NCI-H2196 (cell line): ENCODE data around the gene TRANK1.
"Not testable (repeated sequence)": the region's sequence is repeated elsewhere in the genome, so short reads cannot be mapped to it uniquely, and the experiment has no call there.

Source experiments
- DNase-seq: peaks from one replicate; lab custom pipeline; 2025; ENCODE audit not compliant: unreplicated experiment; lab: John Stamatoyannopoulos, UW

TRANK1 gene

GRCh38 chr3:36920884-36921567, 23.8 kb downstream of the TRANK1 start:
- DNase-seq = no peak

- DNase-seq = no peak
Measured at GRCh38 chr3:36919439-36920160, 25.3 kb downstream of the TRANK1 start.

DNA sequence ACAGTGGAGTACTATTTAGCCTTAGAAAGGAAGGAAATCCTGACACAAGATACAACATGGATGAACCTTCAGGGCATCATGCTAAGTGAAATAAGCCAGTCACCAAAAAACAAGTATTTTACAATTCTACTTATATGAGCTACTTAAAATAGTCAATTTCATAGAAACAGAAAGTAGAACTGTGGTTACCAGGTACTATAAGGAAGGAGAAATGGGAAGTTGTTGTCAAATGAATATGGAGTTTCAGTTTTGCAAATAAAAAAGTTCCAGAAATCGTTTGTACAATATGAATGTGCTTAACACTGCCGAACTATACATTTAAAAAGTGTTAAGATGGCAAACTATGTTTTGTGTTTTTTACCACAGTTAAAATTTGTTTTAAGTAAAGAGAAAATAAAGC, 26.8 kb downstream of the TRANK1 start:
- no peak for DNase-seq

GRCh38 chr3:36911990-36912804, 32.7 kb downstream of the TRANK1 start:
- peak; percentile 27 for DNase-seq

DNA sequence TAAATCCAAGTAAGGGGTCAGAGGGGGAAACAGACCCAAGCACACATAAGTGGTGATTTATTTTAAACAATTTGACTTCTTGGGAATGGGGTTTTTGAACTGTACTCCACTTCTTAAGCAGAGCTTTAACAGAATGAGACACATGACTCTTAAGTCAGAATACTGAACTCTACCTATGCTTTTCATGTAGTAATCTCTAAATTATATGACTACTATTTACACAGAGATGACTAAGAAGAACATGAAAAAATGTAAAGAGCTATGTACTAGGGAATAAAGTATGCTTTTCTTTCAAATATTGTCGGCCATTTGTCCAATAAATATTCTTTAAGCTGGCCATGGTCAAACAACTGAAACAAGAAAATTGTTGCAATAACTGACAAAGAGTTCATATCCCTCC, 35.2 kb downstream of the TRANK1 start:
- no peak for DNase-seq

DNA sequence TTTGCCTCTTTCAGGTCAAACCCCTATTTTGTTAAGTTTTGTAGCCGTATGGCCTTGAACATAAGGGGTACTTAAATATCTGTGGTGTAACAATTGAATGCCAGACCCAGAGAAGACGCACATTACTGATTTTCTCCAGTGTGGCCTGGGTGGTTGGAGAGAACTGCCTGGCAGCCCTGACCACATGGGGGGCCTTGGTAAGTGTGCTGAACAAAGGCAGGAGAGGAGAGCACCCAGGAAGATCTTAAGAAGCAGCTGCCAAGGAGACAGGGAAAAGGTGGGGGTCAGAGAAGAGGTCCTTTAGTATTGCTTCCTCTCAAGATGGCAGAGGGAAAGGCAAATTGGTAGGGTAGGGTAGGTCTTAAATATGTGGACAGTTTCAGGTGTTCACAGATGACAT, 35.7 kb downstream of the TRANK1 start:
- no peak for DNase-seq

DNA sequence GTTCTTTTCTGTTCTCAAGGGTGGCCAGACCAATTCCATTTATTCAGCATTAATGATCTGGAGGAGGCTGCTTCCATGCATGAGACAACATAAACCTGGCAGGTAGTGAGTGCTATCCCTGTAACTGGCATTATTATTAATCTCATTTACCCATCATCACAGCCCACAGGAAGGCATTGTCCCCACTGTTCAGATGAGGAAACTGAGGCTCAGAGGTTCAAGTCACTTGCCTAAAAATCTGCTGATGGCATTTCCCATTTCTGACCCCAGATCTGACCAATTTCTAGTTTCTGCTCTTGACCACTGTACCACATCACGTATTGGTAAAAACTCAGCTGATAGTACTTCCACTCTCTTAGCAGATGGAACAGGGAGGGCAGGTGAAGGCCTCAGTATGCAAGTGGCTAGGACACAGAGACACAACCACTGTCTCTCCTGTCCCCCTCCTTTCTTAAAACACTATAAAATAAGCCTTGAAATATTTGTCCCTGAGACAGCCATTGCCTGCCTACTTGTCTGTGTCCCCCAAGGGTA, 36.1 kb downstream of the TRANK1 start:
- no peak for DNase-seq

- DNase-seq = peak; percentile 33
Measured at GRCh38 chr3:36907911-36908646, 36.8 kb downstream of the TRANK1 start.

DNA sequence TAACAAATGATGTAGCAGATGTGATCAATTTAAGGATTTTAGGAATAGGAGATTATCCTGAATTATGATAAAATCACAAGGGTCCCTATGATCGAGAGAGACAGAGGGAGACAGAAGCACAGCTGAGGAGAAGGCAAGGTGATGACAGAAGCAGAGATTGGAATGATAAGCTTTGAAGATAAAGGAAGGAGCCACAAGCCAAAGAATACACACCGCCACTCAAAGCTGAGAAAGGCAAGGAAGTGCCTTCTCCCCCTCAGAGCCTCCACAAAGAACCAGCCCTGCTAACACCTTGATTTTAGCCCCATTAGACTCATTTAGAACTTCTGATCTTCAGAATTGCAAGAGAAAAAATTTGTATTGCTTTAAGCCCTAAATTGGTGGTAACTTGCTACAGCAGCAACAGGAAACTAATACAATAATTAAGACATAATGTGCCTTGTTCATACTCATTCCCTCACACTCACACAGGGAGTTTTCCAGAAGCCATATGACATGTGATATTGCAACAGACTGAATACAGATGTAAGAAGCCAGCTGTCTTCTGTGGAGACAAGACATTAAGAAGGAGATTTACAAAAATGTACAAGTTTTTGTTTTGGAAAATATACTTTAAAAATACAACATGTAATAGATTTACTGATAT, 38.2 kb downstream of the TRANK1 start:
- DNase-seq = no peak

GRCh38 chr3:36905545-36905944, 39.3 kb downstream of the TRANK1 start:
- no peak for DNase-seq

GRCh38 chr3:36904641-36905040, 40.2 kb downstream of the TRANK1 start:
- DNase-seq = peak; percentile 12

DNA sequence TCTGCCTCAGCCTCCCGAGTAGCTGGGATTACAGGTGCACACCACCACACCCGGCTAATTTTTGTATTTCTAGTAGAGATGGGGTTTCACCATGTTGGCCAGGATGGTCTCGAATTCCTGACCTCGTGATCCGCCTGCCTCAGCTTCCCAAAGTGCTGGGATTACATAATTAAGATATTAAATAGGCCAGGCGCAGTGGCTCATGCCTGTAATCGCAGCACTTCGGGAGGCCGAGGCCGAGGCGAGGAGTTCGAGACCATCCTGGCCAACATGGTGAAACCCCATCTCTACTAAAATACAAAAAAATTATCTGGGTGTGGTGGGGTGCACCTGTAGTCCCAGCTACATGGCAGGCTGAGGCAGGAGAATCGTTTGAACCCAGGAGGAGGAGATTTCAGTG, 40.8 kb downstream of the TRANK1 start:
- DNase-seq = not testable (repeated sequence)

DNA sequence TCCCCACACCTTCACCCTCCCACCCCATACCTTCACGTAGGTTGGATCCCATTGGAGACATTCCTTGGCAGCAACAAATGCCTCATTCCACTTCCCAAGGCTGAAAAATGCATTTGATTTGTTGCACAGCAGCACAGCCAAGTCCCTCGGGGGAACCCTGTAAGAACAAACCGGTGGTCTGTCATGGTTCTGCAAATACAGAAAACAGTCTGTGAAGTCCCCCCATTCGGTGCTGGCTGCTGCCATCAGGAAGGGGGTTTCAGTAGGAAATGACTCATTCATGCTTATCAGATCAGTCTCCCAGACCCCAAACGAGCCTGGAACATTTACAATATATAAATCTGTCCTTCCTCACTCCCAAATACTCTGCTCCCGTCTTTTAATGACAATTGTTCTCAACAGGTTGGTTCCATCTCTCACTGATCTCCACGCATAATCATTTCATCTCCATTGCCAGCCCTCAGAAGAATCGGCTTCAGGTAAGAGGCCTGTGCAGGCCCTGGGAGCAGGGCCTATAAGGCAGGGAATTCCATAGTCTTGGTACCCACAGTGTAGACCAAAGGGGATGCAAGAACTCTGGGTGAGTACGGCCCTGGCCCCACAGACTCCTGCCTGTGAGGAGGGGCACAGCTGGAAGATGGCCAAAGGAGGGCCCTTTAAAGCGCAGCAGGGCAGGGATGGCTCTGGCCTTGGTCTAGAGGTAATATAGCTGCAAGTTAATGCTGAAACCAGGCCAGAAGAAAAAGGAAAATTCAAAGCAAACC, 41.6 kb downstream of the TRANK1 start:
- DNase-seq = no peak

- no peak for DNase-seq
Measured at GRCh38 chr3:36901588-36901987, 43.3 kb downstream of the TRANK1 start.

DNA sequence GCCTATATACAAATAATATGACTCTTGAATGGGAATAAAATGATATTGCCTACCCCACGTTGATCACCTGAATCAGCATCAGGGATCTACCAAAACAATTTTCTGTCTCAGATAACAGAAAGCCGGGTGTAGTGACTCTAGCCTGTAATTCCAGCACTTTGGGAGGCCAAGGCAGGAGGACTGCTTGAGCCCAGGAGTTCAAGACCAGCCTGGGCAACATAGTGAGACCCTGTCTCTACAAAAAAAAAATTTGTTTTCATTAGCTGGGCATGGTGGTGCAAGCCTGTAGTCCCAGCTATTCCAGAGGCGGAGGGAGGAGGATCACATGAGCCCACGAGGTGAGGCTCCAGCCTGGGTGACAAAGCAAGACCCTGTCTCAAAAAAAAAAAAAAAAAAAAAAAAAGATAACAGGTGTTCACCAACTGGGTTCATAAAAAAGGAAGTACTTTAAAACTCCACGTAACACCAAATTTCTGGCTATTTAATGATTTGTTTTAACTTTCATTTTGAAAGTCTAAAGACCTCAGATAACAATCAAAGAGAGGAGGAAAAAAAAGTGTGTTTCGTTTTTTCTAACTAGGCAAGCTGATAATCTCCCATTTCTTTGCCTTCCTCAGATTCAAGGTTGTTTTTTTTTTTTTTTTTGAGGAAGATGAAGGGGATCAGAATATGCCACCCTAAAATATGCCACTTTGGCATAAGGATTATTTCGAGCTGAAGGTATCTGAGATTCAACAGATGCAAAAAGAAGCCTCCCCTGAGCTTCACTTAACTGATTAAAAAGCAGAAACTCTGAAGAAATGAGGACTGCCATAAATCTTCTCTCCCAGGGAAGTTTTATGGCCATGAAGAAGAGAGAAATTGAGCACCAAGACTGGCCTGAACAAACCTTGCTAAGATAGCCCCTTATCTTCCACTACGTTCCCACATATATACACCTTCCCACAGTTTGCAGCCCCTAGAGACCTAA, 44.1 kb downstream of the TRANK1 start:
- DNase-seq = no peak

DNA sequence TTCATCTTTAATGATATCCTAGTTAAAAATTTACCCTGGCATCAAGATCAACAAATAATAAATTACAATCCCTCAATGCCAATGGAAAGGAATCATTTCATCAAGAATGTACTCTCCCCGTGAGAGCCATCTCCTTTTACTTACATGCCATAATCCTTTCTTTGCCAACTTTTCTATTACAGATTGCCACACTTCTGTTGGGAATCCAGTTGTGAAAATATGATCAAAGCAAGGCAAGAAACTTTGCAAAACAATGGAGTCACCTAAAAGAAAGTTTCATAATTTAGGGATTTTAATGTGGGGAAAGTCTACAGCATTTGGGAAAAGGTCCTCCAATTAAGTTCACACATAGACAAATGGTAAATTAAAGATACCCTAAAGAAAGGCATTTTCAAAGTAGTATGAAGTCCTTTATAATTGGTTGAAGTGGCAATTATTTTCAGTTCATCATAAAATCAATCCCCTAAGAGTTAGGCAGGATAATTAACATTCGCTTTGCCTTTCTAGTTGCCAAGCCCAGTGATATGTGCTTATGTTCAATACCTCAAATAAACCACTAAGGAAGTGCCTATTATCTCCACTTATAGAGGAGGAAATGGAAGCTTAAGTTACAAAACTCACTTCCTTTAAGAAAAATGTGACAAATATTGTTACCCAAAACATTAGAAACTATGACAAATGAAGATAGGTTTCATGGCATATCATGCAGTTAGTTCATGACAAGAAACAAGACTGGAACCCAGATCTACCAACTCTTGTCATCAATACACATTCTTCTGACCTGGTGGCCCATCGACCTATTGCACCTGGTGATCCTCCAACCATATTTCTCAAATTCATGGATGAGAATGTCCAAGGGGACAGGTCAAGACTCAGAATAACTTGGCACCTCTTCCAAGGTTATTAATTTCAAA, 49.1 kb downstream of the TRANK1 start:
- DNase-seq = no peak

DNA sequence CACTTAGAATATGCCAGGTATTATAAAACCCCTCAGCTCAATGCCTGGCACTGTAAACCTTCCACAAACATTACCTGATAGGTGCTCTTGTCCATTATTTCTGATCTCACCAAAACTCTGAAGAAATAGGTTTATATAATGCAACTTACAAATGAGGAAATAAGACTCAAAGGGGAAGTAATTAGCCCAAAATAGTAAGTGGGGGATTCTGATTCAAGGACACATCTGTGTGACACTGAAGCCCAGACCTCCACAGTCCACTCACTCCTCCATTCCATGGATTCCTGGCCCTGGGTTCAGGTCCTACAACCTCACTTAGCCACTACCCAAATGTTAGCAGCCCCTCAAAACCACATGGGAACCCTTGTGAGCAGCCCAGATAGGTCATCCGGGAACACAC, 49.9 kb downstream of the TRANK1 start:
- no peak for DNase-seq

DNA sequence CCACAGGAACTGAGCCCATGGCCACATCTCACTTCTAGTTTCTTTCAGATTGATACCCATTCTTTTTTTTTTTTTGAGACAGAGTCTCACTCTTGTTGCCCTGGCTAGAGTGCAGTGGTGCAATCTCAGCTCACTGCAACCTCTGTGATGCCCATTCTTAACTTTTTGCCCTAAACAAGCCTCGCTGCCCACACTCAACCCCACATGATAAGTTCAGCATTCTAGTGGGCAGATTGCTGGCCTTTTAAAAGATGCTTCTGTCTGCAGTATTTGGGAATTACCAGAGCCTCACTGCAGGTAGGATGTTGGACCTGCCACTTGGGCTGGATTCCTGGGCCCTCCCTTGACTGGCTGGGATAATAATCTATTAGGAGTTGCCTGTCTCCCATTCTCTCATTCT, 51.0 kb downstream of the TRANK1 start:
- no peak for DNase-seq
